Heart left ventricle (tissue), 13 donors: ENCODE data around the gene EEF1B2.

Experiments
- POLR2A ChIP-seq, 2 donors: fragments of 450-650 bp; IDR thresholded peaks; one replicate each; pipeline ENCODE4 v1.6.1; 2017; ENCODE audit warnings: antibody characterized with exemption in 2 of 2, mild to moderate bottlenecking in 2 of 2, moderate library complexity in 2 of 2
- TF ChIP-seq, protein P1 (sequence below), 12 donors: fragments of 200-600 bp; sonication (generic) in 4 of 12; IDR thresholded peaks; one replicate each; pipeline versions ENCODE4 v1.5.0 to v1.8.0; 2018 to 2022; ENCODE audit warnings: antibody characterized with exemption in 12 of 12, mild to moderate bottlenecking in 5 of 12
- donor health status: ischemic (EF 13 %, LVEDD 7.1; RV severe dilation, severe dysfunction).
- donor health status: DM: no; HTN: yes; CAD: no.
- donor health status: DM: no; HTN: no; CAD: no.
- donor health status: ischemic (EF 25% LVEDD 6.9; RV normal size, moderate dysfunction).
- donor health status: ischemic (EF 25% LVEDD 5.7; RV mildly dilated, moderate dysfunction).
- donor health status: ischemic (EF 35%, LVEDD 5.7; RV mildly dilated, moderate dysfunction).
- donor health status: nonischemic (EF 11% LVEDD 7.7; RV severe dilation, severe dysfunction).
- donor health status: DM: yes; HTN: yes; CAD: no.
- donor health status: PGD.
- donor health status: ischemic (EF 29% LVEDD 5.4; RV normal size, mild dysfunction).
- donor health status: nonischemic (EF 23%, LVEDD 6.1; RV moderate dilation, normal function).

DNA sequence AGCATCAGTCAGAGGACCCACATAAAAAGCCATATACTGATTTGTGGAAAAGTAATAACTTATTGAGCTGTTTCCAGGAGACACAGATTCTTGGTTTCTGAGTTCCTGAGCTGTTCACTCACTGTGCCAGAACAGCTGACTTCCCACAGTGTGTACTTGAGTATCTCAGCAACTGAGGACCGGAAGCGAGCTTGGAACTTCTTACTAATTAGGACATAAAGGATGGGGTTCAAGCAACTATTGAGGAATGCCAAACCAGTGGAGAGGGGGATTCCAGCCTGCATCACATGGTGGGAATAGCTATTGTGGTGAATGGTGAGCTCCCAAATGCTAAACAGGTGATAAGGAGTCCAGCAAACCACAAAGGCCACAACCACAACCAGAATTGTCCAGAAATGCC is 16.4 kb downstream of the EEF1B2 start:
- TF ChIP-seq, protein P1, sequence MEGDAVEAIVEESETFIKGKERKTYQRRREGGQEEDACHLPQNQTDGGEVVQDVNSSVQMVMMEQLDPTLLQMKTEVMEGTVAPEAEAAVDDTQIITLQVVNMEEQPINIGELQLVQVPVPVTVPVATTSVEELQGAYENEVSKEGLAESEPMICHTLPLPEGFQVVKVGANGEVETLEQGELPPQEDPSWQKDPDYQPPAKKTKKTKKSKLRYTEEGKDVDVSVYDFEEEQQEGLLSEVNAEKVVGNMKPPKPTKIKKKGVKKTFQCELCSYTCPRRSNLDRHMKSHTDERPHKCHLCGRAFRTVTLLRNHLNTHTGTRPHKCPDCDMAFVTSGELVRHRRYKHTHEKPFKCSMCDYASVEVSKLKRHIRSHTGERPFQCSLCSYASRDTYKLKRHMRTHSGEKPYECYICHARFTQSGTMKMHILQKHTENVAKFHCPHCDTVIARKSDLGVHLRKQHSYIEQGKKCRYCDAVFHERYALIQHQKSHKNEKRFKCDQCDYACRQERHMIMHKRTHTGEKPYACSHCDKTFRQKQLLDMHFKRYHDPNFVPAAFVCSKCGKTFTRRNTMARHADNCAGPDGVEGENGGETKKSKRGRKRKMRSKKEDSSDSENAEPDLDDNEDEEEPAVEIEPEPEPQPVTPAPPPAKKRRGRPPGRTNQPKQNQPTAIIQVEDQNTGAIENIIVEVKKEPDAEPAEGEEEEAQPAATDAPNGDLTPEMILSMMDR (IDR thresholded peaks at IDR 0.05), result no peak
- TF ChIP-seq POLR2A (IDR thresholded peaks at IDR 0.05), result no peak
